Measurements from ENCODE around the gene PTCD2.

The PTCD2 gene

GRCh38 chr5:72298711-72299110 is 21.5 kb upstream of the PTCD2 start:
- no peak for DNase-seq

GRCh38 chr5:72300590-72301339 is 19.4 kb upstream of the PTCD2 start:
- no peak for DNase-seq

GRCh38 chr5:72301557-72301956 is 18.6 kb upstream of the PTCD2 start:
- no peak for DNase-seq

GRCh38 chr5:72302171-72302570 is 18.0 kb upstream of the PTCD2 start:
- DNase-seq = no peak

GRCh38 chr5:72305194-72306142 is 14.7 kb upstream of the PTCD2 start:
- DNase-seq = peak; percentile 10

- no peak for DNase-seq
These were observed 12.6 kb upstream of the PTCD2 start for GRCh38 chr5:72307573-72307967.

- peak; percentile 99 for DNase-seq
These were observed 12.0 kb upstream of the PTCD2 start for GRCh38 chr5:72307968-72308852.

GRCh38 chr5:72308853-72309191 is 11.4 kb upstream of the PTCD2 start:
- no peak for DNase-seq

- DNase-seq = no peak
These were observed 7.0 kb upstream of the PTCD2 start for GRCh38 chr5:72313141-72313540.

- peak; percentile 6 for DNase-seq
These were observed 5.5 kb upstream of the PTCD2 start for GRCh38 chr5:72314571-72315172.

GRCh38 chr5:72319435-72319975 is 668 bp upstream of the PTCD2 start:
- DNase-seq = peak; percentile 12

- no peak for DNase-seq
These were observed 4.1 kb downstream of the PTCD2 start for GRCh38 chr5:72324189-72324825.

GRCh38 chr5:72325566-72326305 is 5.6 kb downstream of the PTCD2 start:
- no peak for DNase-seq

- DNase-seq = no peak
These were observed 6.1 kb downstream of the PTCD2 start for GRCh38 chr5:72326306-72326649.

- no peak for DNase-seq
These were observed 8.0 kb downstream of the PTCD2 start for GRCh38 chr5:72328172-72328571.

GRCh38 chr5:72330712-72331111 is 10.5 kb downstream of the PTCD2 start:
- DNase-seq = no peak

GRCh38 chr5:72337159-72337558 is 17.0 kb downstream of the PTCD2 start:
- DNase-seq = no peak

- DNase-seq = no peak
These were observed 18.6 kb downstream of the PTCD2 start for GRCh38 chr5:72338689-72339209.

GRCh38 chr5:72346398-72346797 is 26.2 kb downstream of the PTCD2 start:
- DNase-seq = no peak

- peak; percentile 93 for DNase-seq
These were observed 27.7 kb downstream of the PTCD2 start for GRCh38 chr5:72347801-72348308.

GRCh38 chr5:72351376-72351775 is 31.2 kb downstream of the PTCD2 start:
- DNase-seq = peak; percentile 59

Data from inflammatory macrophage treated with lipopolysaccharide for 4 hours (primary cell).